ENCODE measurements around the gene CDH23. TPM values are rescaled to one million over a fixed set of nuclear protein-coding genes. Genes with fewer than 3 reads are reported as not detected.

CDH23 gene
- total and polyA plus RNA-seq, 9 of the 15 experiments (the other 6 are each of a cell fraction or from before 2014, with no cell fraction given) = 0.18 to 1.2 (median 0.47) TPM

DNA sequence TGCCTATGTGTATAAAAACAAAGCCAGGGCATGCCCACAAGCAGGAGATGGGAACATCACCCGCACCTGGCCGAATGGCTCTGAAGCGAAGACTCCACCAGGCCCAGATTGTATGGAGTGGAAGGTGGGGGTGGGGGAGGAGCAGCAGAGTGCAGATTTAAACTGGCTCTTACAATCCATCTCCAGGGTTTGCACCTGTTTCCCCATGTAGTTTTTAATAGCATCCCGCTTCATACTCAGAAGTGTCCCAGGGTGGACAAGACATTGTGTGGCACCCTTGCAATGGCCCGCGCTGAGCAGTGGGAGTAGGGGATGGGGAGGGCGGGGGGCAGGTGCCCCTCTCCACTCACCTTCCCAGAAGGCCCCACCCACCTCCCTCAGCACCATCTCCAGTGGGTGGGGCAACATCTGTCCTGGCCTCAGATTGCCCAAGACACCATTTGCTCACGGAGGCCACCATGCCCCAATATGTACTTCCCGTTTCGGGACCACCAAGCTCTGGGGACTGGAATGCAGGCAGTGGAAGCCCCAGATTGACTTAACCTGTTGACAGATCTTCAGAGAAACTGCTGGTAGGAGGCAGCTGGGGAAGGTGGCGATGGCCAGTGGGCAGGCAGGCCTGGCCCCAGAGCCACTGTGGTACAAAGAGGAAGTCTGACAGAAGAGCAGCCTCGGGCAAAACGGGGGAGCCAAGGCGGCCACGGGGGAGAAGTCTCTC lies 353.6 kb downstream of the CDH23 start:
- CTCF ChIA-PET (ENCODE audit: low intra/inter-chr PET ratio) = no interaction called here

More for the DNA sequence above, 353.6 kb downstream of the CDH23 start:
- FAIRE-seq (no peak), DNase-seq (ENCODE audit: extremely low read depth in 1 of 4, low spot score in 3 of 4) (no peak), ATAC-seq (no peak)
- H3K9ac ChIP-seq (ENCODE audit: insufficient read depth in 1 of 2, low read depth in 2 of 2, low read length in 2 of 2) = no peak overlapping the region; a peak in 1 of 4 replicates
- H3K27me3 ChIP-seq (ENCODE audit: control insufficient read depth in 2 of 2, insufficient read depth in 2 of 2, low read length in 2 of 2) = peaks cover 4 to 7% of the 10 kb centered on the region in 2 experiments; a peak in 2 of 5 replicates
- H3K36me3 ChIP-seq (ENCODE audit: control insufficient read depth, insufficient read depth, low read length) = no peaks in the 10 kb centered on the region
- intact Hi-C loops (cut with micrococcal nuclease) = no loop called here
- H3K9me3 ChIP-seq (replicated peaks; ENCODE audit: control insufficient read depth, insufficient read depth, low read depth, low read length) = no peaks in the 10 kb centered on the region
- peaks cover 2% of the 10 kb centered on the region for H3K9me1 ChIP-seq (ENCODE audit: control insufficient read depth, insufficient read depth, low read length)
- BruUV-seq (replicated peaks) = no TSS peak
- in situ Hi-C loops (cut with MboI) = no loop called here
- no peaks in the 10 kb centered on the region for H4K20me1 ChIP-seq (replicated peaks; ENCODE audit: control insufficient read depth, insufficient read depth, low read length)
- no peak overlapping the region for H3K27ac ChIP-seq (ENCODE audit: extremely low read depth, low read depth, low read length)
- H3K79me2 ChIP-seq (ENCODE audit: control insufficient read depth, insufficient read depth, low read length) = no peaks in the 10 kb centered on the region
- TF ChIP-seq NEUROD1 (IDR thresholded peaks at IDR 0.05; ENCODE audit: borderline replicate concordance, low read depth, low read length, partially characterized antibody) (no peak), ZNF830 (CRISPR knock-in tag; IDR thresholded peaks at IDR 0.05) (0 out of 2 replicates have a peak, but pooled peaks have one; percentile 24), RBM14 (IDR thresholded peaks at IDR 0.05; ENCODE audit: borderline replicate concordance, insufficient read depth, low read depth, low read length) (no peak), KAT7 (CRISPR knock-in tag; IDR thresholded peaks at IDR 0.05; ENCODE audit: borderline replicate concordance) (no peak), FOS (IDR thresholded peaks at IDR 0.05; ENCODE audit: extremely low read depth, insufficient read length) (no peak), ZNF764 (CRISPR knock-in tag; IDR thresholded peaks at IDR 0.05; ENCODE audit: low read depth) (no peak), ZNF41 (CRISPR knock-in tag; conservative IDR thresholded peaks at IDR 0.05) (no peak), CEBPB (tag; IDR thresholded peaks at IDR 0.05) (0 out of 2 replicates have a peak, but pooled peaks have one; percentile 32), PHF21A (IDR thresholded peaks at IDR 0.05; ENCODE audit: borderline replicate concordance, low read depth) (no peak), ZNF311 (CRISPR knock-in tag; IDR thresholded peaks at IDR 0.05) (no peak), ZFP1 (CRISPR knock-in tag; IDR thresholded peaks at IDR 0.05) (no peak), SPI1 (IDR thresholded peaks at IDR 0.05; ENCODE audit: borderline replicate concordance, low read depth, low read length) (0 out of 2 replicates have a peak, but pooled peaks have one; percentile 38), ZNF263 (CRISPR knock-in tag; IDR thresholded peaks at IDR 0.05; ENCODE audit: borderline replicate concordance) (no peak)
- TF ChIP-seq, protein P1, sequence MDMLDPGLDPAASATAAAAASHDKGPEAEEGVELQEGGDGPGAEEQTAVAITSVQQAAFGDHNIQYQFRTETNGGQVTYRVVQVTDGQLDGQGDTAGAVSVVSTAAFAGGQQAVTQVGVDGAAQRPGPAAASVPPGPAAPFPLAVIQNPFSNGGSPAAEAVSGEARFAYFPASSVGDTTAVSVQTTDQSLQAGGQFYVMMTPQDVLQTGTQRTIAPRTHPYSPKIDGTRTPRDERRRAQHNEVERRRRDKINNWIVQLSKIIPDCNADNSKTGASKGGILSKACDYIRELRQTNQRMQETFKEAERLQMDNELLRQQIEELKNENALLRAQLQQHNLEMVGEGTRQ (CRISPR knock-in tag; IDR thresholded peaks at IDR 0.05) = 0 out of 2 replicates have a peak, but pooled peaks have one; percentile 10
- no peak overlapping the region for H3K4me2 ChIP-seq (ENCODE audit: insufficient read depth, low read length)
- no peak overlapping the region for H3K4me3 ChIP-seq
- WGBS (ENCODE audit: insufficient coverage, low coverage, missing lambda C conversion rate) = 64% methylated on average over 15 of the region's 15 CpGs
- POLR2A ChIA-PET = no interaction called here
- peaks cover 75 to 92% of the 10 kb centered on the region in 2 experiments for H3K4me1 ChIP-seq (replicated peaks in 1 of 2; ENCODE audit: control insufficient read depth in 2 of 2, insufficient read depth in 2 of 2, low read length in 2 of 2)
- H2AFZ ChIP-seq (ENCODE audit: low read depth, low read length) = no peak overlapping the region
